NCI-H1105 (cell line): ENCODE measurements around the gene AKT1.
"Not testable (repeated sequence)": the region's sequence is repeated elsewhere in the genome, so short reads cannot be mapped to it uniquely, and the experiment has no call there.

Experiments
- DNase-seq: peaks from one replicate; lab custom pipeline; 2025; lab: John Stamatoyannopoulos, UW

The AKT1 gene

DNA sequence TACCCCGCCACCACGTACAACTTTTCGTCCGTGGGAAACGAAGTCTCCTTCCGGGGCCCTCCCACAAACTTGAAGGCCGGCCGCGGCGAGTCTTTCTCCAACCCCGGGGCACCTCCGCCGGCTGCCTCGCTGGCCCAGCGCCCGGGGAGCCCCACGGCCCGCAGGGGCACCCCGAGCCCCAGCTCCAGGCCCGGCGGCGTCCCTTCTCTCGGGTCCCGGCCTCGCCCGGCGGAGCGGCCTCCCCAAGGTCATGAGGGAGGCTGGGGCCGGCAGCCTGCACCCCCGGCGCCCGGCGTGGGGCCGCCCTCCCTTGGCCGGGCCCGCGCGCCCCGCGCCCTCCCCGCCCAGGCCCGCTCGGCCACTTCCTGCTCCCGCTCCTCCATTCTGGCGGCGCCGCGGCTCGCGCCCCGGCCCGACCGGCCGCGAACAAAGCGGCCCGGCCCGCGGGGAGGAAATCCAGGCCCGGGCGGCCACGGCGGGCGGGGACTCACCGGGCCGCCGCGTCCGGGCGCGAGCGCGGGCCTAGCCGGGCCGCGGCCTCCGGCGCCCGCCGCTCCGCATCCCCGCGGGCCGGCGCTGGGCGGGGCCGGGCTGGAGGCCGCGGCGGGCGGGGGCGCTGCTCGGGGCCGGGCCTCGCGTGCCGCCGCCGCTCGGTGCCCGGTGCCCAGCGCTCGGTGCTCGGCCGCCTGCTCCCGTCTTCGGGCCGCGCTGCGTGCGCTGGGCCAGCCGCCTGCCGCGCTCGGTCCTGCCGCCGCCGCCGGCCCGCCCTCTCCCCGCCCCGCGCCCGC, at the start of gene AKT1:
AKT1 (minus strand) TSS at position 756 of the 788 bp plus-strand sequence. CDS start 3,105 bp downstream, outside the sequence.
- no peak for DNase-seq

DNA sequence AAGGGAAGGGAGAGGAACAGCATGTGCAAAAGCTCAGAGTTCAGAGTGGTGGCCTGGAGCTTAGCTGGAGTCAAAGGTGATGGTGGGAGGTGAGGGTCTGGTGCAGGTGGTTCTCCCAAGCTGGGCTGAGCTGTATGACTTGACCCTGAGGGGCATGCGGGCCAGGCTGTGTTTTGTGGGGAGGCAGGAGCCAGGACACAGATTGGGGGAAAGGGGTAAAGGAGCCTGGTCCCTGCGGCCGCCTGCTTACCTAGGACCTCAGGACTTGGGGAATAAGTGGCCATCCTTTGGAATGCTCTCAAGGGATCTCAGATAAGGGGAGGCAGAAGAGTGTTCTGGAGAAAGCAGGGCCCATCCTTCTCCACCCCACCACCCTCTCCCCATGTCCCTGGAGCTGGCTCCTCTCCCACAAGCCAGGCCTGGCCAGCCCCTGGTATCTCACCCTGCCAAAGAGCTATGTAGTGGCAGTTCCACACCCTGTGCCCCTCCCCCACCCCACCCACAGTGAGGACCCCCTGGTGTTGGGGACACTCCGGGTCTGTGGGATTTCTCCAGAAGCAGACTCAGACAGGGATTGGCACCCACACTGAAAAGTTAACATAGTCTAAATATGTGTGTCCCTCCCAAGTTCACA, 49.6 kb upstream of the AKT1 start:
- no peak for DNase-seq

DNA sequence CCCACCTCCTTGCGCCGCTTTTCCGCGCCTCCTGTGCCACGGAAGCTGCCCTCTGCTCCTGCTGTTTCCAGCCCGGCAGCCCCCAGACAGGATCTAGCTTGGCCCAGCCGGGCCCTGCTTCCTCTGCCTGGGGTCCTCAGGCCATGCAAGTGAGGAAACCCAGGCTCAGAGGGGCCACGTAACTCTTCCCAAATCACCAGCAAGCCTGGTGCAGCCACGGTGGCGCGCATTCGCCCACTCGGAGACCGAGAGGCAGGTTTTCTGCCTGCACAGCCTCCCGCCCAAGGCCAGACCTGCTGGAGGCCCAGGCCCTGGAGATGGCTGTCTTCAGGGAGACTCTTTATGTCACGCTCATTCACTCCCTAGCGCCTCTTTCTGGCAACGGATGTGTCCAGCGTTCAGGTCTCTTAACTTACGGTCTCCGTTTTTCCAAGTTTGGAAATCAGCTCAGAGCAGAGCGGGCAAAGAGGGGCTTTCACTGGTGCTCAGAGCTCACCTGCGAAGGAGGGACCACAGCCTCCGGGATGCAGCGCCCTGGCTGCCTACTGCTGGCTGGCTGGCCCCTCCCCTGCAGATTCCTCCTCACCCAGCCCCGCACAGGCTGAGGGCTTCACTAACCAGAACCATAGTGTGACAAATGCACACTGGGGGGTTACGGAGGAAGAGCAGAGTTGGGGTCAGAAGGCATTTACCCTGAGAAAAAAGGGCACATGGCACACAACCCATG, 48.9 kb upstream of the AKT1 start:
- DNase-seq, result no peak

DNA sequence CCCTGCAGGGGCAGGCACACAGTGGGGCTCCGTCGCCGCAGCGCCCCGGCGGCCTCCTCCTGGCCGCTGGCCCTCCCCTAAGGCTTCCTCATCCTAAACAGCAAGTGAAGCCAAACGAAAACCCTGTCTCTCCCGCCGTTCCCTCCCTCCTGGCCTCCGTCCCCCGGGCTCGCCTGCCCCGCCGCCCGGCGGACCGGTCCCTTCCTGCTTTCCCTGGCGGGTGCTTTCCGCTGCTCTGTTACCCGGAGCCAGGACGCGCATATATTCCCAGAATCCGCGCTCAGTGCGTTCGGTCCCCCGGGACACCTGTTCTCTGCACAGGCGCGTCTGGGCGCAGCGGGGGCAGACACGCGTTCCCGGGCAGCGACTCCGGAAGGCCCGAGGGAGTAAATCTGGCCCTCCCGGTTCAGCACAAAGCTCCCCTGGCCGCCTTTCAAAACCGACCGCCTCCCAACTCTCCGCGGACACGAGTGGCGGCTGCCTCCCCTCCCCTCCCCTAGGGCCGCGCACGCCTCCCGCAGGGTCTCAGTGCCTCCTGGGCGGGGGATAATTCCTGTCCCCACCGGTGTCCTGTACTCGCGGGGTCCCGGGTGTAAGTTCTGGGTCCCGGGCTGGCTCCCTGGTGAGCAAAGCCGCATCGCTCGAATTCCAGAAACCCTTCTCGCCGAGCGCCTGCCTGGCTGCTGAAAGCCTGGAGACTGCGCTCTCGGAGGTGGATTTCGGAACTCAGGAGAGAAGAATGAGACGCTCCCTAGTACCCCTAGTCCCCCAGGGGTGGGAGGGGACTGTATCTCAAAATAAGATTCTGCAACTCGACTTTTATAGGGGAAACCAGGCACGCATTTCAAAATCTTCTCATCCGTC, 48.1 kb upstream of the AKT1 start:
- DNase-seq, result no peak

DNA sequence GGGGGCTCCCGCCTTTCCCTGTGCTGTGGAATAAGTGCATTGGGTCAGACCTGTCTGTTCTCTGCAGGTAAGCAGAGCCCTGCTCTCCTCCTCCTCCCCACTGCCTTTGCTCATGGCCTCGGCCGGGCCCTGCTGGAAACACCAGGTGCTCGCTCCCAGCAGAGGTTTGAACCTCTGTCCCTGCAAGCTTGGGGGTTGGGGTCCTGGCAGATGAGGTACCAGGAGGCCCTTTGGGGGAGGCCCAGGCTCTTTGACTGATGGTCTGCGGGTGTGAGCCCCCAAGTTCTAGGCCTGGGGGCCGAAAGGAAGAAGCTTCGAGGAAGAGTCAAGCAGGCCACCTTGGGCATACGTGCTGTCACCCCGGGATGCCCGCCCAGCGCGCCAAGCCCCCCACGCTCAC, 47.5 kb upstream of the AKT1 start:
- DNase-seq, result no peak

DNA sequence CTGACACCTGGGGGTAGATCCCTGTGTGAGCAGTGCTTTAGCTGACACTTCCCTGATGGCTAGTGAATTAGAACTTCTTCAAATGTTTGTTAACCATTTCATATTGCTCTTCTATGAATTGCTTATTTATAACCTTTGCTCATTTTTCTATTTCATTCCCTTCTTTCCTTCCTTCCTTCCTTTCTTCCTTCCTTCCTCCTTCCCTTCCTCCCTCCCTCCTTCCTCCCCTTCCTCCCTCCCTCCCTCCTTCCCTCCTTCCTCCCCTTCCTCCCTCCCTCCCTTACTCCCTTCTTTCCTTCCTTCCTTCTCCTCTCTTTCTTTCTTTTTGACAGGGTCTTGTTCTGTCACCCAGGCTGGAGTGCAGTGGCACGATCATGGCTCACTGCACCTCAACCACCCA, 46.2 kb upstream of the AKT1 start:
- DNase-seq, result no peak

DNA sequence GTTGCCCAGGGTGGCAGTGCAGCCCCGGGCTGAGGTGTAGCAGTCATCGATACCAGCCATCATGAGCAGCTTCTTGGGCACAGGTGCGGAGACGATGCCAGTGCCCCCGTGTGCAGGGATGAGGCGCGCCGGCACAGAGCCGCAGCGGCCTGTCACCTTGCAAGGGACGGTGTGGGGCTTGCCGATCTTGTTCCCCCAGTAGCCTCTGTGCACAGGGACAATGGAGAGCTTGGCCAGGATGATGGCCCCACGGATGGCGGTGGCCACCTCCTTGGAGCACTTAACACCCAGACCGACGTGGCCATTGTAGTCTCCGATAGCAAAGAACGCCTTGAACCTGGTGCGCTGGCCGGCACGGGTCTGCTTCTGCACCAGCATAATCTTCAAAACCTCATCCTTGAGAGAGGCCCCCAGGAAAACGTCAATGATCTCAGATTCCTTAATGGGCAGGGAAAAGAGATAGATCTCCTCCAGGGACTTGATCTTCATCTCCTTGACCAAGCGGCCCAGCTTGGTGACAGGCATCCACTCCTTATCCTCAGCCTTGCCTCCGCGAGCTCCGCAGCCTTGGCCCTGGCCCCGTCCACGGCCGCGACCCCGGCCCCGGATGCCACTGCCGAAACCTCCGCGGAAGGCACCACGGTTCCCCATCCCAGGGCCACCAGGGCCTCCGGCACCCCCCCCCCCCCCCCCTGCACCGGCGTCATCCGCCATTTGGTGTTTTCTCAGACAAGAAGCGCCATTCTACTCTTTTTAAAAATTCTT, 40.8 kb upstream of the AKT1 start:
- not testable (repeated sequence) for DNase-seq

DNA sequence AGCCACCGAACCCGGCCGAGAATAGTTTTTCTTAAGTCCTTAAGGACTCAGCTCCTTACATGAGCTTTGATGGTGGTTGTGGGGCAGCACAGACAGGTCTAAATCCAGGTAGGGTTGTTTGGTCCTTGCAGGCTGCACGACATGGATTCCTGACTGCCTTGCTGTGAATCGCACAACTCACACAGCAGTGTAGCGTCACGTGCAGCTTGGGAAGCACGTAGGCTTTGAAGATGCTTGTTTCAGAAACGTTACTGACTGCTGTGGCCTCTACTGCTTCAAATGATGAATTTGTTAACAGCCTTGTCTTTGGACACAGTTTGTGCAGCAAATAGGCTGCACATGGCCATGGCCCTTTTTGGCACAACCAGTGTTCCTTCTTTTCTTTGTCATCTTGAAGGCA, 35.2 kb upstream of the AKT1 start:
- DNase-seq, result no peak

DNA sequence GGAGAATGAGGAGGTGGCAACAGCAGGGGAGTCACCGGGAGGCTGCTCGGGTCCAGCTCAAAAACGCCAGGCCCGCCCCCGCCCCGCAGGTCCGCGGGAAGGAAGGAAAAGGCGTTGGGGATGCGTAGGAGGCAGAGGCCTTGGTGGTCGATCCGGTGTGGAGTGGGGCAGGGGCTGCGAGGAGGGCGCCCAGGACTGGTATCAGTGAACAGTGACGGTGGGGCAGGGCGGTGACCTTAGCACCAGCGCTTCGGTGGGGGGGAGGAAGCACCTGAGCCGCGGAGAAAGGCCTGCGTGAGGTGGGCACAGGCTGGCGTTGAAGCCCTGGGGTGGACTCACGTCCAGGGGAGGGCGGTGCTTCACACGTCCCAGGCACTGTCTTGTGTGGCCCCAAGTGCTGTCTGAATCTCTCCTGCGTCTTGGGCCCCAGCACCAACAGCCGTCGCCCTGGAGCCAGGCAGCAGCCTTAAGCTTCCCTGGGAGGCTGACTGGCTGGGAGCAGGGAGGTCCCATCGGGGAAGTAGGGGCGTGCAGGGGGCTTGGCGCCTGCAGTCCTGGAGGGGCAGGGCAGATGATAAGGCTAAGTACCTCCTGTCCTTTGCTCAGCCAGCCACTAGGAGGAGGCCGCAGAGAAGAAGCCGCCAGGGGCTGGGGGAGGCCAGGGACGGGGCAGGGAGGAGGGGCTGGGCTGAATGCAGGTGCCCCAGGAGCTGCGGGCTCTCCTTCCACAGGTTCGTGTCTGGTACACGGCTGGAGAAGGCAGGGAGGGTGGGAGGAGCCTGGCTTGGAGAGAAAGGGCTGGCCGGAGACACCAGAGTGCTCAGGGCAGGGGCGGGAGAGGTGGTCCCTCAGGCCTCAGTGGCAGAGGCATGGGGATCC, 31.9 kb upstream of the AKT1 start:
- peak; percentile 83 for DNase-seq

DNA sequence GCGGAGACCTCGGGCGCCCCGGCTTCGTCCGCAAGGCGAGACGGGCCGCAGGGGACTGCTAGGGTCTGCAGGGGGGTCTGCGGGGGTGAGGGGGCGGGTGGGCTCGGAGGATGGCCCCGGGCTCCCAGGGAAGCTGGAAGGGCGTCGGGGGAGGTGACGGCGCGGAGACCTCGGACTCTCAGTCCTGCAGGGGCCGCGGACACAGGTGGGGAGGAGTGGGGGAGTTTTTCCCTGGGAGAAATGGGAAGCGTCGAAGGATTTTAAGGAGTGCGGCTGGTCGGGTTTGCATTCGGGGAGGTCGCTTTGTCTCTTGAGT, 31.3 kb upstream of the AKT1 start:
- no peak for DNase-seq

DNA sequence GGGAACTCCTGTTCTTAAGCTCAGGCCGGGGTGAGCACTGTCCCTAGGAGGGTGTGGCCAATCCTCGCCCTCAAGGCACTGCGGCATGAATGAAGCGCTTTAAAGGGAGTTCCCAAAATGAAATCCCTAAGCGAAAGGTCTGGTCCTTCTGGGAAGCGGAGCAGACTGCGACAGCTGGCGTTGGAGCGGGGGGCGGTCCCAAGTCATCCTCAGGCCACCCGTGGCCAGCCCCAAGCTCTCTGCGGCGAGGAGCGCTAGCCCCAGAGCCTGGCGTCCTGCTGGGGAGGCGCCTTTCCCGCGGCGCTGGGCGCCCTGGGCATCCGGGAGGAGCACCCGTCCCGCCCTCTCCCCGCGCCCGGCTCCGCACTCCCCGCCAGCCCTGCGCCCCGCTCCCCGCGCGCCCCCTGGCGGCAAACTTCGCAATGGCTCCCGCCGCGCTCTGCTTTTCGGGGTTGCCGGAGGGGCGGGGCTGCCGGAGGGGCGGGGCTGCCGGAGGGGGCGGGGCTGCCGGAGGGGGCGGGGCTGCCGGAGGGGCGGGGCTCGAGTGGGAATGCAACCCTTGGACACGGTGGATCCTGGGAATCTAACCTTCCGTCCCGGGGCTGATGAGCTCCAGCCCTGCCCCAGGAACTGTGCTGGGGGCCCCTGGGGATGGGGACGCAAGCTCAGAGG, 30.8 kb upstream of the AKT1 start:
- DNase-seq, result peak; percentile 78

DNA sequence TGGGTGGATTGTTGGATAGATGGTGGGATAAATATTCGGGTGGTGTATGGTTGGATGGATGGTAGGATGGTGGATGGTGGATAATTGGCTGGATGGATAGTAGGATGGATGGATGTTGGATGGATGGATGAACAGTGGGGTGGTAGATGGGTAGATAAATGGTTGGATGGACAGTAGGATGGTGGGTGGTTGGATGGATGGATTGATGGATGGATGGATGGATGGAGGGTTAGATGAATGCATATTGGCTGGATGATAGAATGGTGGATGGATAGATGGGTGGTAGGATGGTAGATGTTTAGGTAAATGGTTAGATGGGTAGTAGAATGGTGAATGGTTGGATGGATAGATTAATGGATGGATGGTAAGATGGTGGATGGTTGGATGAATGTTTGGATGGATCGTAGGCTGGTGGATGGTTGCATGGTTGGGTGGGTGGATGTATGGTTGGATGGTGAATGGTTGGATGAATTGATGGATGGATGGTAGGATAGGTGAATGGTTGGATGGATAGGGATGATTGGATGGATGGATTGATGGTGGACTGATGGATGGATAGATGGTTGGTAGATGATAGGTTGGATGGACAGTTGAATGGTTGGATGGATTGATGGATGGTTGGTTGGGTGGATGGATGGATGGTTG, 28.9 kb upstream of the AKT1 start:
- DNase-seq, result no peak

DNA sequence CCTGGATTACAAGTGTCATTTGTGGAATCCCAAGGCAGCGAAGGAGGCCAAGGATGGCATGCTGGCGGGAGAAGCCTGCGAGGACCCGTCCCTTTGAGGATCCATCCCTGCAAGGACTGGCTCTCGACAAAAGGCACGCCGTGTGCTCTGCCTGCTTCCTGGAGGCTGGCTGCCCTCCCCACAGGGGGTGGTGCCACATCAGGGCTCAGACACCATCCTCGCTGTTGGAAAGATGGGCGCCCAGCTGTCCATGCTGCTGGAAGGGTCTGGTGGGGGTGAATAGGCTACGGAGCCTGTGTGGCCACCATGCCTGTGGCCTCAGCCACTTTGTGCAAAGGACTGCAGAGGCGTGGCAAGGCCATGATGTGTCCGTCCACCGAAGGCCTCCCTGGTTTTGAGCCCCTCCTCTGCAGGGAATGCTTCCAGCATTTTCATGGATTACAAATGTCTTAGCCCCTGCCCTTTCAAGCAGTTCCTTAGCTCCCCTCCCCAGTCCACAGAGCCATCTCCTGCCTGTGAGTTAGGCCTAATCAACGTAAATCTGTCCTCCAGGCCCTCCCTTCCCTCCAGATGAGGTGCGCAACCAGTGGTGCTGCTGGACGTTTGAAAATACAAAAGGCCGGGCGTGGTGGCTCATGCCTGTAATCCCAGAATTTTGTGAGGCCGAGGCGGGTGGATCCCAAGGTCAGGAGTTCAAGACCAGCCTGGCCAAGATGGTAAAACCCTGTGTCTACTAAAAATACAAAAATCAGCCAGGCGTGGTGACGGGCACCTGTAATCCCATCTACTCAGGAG, 27.5 kb upstream of the AKT1 start:
- DNase-seq, result no peak

DNA sequence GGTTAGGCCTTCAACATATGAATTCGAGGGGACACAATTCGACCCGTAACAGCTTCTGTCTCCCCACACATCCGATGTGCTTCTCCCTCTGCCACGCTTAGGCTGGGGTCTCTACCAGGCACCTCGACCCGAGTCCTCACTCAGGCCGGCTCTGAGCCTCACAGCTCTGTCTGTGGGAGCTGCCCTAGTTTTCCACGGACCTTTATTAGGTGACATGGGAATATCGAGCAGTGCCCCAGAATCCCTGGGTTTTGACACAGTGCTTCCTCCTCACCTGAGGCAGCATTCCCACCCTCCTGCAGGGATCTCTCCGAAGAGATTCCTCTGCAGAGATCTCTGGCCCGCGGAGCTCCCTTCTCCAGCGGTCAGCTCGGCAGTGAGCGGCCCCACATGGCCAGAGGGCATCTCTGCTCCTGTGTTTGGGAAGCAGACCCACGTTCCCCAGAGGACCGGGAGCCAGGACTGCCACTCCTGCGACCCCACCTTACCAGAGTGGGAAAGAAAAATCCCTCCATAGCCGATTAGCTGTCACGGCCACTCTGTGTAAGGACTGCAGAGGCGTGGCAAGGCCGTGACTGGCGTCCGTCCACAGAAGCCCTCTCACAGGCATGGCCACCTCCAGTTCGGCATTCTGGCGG, 26.5 kb upstream of the AKT1 start:
- DNase-seq, result no peak

DNA sequence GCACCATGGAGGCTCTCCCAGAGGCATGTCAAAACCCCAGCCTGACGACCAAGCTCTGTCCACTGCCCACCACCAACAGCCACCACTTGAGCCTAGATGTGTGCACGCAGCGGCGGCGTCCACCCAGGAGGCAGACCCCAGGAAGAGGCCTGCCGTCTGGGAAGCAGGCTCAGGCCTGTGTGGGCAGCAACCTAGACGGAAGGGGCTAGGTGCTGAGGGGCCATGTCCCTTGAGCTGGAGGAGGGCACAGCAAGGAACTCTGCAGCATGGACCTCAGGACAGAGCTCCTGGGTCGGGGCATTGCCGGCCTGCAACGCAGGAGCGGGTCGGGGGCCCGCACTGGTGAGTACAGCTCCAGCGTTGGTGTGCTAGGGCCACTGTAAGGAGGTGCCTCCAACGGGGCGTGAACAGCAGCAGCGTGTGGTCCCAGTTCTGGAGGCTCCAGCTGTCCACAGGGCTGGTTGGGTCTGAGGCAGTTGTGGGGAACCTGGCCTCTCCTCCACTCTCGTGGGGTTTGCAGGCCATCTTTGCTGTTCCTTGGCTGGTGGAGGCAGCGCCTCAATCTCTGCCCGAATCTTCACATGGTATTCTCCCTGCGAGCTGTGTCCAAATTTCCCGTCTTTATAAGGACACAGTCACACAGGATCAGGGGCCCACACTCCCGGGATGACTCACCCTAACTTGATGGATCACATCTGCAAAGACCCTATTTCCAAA, 25.8 kb upstream of the AKT1 start:
- no peak for DNase-seq

DNA sequence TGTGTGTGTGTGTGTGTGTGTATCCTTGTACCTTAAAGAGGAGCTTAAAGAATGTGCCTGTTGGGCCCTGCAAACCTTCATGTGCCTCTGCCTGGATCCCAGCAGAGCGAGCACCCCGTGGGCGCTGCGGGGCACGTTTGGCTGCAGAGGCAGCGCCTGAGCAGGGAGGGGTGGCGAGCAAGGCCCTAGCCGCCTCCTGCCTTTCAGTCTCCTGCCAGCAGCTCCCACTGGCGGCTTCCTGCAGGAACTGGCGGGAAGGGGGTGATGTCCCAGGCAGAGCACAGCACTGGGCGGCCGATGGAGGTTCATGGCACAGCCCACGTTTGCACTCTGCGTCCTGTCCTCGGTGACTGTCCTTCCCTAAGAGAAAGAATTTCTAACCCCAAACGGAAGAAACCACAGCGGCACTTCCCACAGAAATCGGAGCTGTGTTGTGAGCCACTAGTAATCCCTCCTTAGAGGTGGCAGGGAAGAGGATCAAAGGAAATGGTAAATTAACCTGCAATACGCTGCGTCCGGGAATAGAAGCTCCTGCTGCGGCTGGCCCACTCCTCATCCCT, 25.2 kb upstream of the AKT1 start:
- no peak for DNase-seq

DNA sequence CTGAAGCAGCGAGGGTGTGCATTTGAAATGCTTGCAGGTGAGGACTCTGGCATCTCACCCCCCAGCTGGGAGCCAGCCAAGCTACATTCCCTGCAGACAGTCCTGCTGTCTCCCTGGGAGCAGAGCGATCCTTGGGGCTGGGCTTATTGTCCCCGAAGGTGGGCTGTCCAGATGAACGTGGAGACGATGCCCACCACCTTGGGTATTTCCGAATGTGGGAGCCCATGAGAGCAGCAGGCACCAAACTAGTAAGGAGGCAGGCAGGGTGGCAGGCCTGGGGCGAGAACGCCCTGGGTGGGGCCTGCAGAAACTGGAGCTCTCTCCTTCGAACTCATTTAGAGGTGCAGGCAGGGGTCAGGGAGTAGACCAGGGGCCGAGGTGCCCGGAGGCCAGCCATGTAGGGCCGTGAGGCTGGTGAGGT, 23.8 kb upstream of the AKT1 start:
- no peak for DNase-seq
